Natural killer cell (primary cell): ENCODE data around the gene PRODH. TPM values are rescaled to one million over a fixed set of nuclear protein-coding genes. Genes with fewer than 3 reads are reported as not detected.
"Not testable (repeated sequence)": the region's sequence is repeated elsewhere in the genome, so short reads cannot be mapped to it uniquely, and the experiment has no call there.

Experiments used
- ATAC-seq, 3 donors: fragments of 150-1000 bp in 2 of 3; fragments of 200-7000 bp in 1 of 3; cut with Tn5 transposase; 1 replicate in 1 of 3; 2 replicates in 2 of 3; pipeline ENCODE4 v1.10.0; 2021; ENCODE audit warnings: mild to moderate bottlenecking in 2 of 3, moderate library complexity in 2 of 3
- DNase-seq, 2 donors: peaks; one replicate each; pipeline versions ENCODE4 v3.0.0 to v3.0.0-alpha.2; 2013 to 2021; ENCODE audit warnings: mixed read lengths in 1 of 2
- H3K27ac ChIP-seq: one replicate; pipeline ENCODE4 v1.5.1; 2013; ENCODE audit warnings: mild to moderate bottlenecking, low read length
- H3K27me3 ChIP-seq: one replicate; pipeline ENCODE4 v1.6.1; 2013; ENCODE audit warnings: low read length; ENCODE audit not compliant: control insufficient read depth, insufficient read depth
- H3K36me3 ChIP-seq: one replicate; pipeline ENCODE4 v1.6.1; 2013; ENCODE audit warnings: low read length; ENCODE audit not compliant: control insufficient read depth, insufficient read depth
- H3K4me1 ChIP-seq: one replicate; pipeline ENCODE4 v1.6.1; 2013; ENCODE audit warnings: low read length; ENCODE audit not compliant: control insufficient read depth, insufficient read depth
- H3K4me3 ChIP-seq: one replicate; pipeline ENCODE4 v1.5.1; 2013; ENCODE audit warnings: low read length
- H3K9me3 ChIP-seq: one replicate; pipeline ENCODE4 v1.6.1; 2013; ENCODE audit warnings: low read length; ENCODE audit not compliant: control insufficient read depth, insufficient read depth
- H3K27ac Mint-ChIP-seq, 2 donors: one replicate each; pipeline ENCODE4 v1.8.0; 2022; ENCODE audit warnings: mild to moderate bottlenecking in 2 of 2, mixed read lengths in 2 of 2, moderate library complexity in 1 of 2
- H3K27me3 Mint-ChIP-seq, 2 donors: one replicate each; pipeline ENCODE4 v1.8.0; 2022; ENCODE audit warnings: low read depth in 2 of 2, mixed read lengths in 2 of 2
- H3K36me3 Mint-ChIP-seq: one replicate; pipeline ENCODE4 v1.8.0; 2022; ENCODE audit warnings: mixed read lengths
- H3K4me1 Mint-ChIP-seq, 2 donors: one replicate each; pipeline ENCODE4 v1.8.0; 2022; ENCODE audit warnings: mixed read lengths in 2 of 2
- H3K4me3 Mint-ChIP-seq: one replicate; pipeline ENCODE4 v1.8.0; 2022; ENCODE audit warnings: mild to moderate bottlenecking, moderate library complexity, mixed read lengths
- H3K9me3 Mint-ChIP-seq, 2 donors: one replicate each; pipeline ENCODE4 v1.8.0; 2022; ENCODE audit warnings: mixed read lengths in 2 of 2
- WGBS: methylation state at CpG from one replicate; pipeline ENCODE4 v1.1.7; 2013; ENCODE audit warnings: missing lambda C conversion rate; ENCODE audit not compliant: insufficient coverage; 5-methylcytosine and 5-hydroxymethylcytosine counted together
- intact Hi-C: fragments of 100-400 bp; cut with micrococcal nuclease; formaldehyde crosslinking; loops from one replicate; pipeline ENCODE4 v1.14.2; 2022
- total RNA-seq, 4 donors: library from RNA; stranded (reverse); fragments of 120-200 nt in 1 of 4; gene quantifications; one replicate each; pipeline versions ENCODE4 v1.2.3 to v1.2.4, GENCODE V29; 2013 to 2022
- TF ChIP-seq, protein P1 (sequence below): fragments of 200-600 bp; IDR thresholded peaks from one replicate; pipeline ENCODE4 v1.8.0; 2022; ENCODE audit warnings: antibody characterized with exemption

PRODH gene
- total RNA-seq, 3 donors from 2014 or later (not counting 1 experiment from before 2014, with no cell fraction given), result not detected

DNA sequence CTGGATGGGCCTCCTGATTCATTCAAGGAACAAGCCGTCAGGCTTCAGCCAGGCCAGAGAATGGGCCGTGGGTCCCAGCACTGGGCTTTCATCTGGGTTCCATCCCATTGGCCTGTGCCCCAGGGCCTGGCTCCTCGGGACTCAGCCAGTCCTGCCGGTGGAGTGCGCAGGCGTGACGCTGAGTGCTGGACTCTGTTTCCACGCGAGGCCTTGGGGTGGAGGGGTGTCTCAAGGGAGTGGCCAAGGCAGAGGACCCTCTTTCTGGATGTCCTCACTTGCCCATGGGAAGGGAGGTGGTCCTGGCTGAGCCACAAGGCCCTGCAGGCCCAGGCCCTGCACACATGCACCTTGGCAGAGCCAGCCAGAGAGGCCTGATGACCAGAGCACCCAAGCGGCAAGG lies 28.0 kb upstream of the PRODH start:
- H3K4me3 Mint-ChIP-seq, result not testable (repeated sequence)
- peaks cover 0 to 10% of the 10 kb centered on the region in 2 donors for H3K4me1 Mint-ChIP-seq

DNA sequence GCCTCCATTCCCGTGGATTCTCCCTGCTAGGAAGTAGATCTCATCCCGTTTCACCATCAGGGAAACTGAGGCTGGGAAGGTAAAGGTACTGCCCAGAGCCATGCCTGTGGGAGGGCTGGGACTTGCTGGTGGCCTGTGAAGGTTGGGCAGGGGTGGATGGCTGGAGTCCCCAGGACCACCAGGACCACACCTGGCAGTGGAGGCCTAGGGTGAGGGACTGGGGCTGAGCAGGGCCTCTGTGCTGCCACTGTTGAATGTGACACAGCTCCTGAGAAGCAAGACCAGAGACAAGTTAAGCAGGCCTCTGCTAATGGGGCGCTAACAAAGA lies 26.2 kb upstream of the PRODH start:
- Mint-ChIP-seq H3K27me3 (no peaks in the 10 kb centered on the region), H3K4me1 (peaks cover 0 to 10% of the 10 kb centered on the region in 2 donors), H3K36me3 (no peaks in the 10 kb centered on the region), H3K9me3 (no peaks in the 10 kb centered on the region), H3K27ac (peak overlapping the region in 1 of 2 donors; percentile 46), H3K4me3 (no peak overlapping the region)
- intact Hi-C loops, result no loop called here
- Histone ChIP-seq H3K4me1 (no peaks in the 10 kb centered on the region), H3K4me3 (no peak overlapping the region), H3K27me3 (no peaks in the 10 kb centered on the region), H3K27ac (no peak overlapping the region), H3K36me3 (no peaks in the 10 kb centered on the region), H3K9me3 (no peaks in the 10 kb centered on the region)
- TF ChIP-seq, protein P1, sequence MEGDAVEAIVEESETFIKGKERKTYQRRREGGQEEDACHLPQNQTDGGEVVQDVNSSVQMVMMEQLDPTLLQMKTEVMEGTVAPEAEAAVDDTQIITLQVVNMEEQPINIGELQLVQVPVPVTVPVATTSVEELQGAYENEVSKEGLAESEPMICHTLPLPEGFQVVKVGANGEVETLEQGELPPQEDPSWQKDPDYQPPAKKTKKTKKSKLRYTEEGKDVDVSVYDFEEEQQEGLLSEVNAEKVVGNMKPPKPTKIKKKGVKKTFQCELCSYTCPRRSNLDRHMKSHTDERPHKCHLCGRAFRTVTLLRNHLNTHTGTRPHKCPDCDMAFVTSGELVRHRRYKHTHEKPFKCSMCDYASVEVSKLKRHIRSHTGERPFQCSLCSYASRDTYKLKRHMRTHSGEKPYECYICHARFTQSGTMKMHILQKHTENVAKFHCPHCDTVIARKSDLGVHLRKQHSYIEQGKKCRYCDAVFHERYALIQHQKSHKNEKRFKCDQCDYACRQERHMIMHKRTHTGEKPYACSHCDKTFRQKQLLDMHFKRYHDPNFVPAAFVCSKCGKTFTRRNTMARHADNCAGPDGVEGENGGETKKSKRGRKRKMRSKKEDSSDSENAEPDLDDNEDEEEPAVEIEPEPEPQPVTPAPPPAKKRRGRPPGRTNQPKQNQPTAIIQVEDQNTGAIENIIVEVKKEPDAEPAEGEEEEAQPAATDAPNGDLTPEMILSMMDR, result no peak
- DNase-seq (no peak), ATAC-seq (no peak)
- WGBS, result 89% methylated on average over 3 of the region's 3 CpGs

More for the DNA sequence above, 28.0 kb upstream of the PRODH start:
- H3K36me3 ChIP-seq, H3K27me3 Mint-ChIP-seq, ATAC-seq, H3K27ac Mint-ChIP-seq, H3K27me3 ChIP-seq, H3K36me3 Mint-ChIP-seq, H3K9me3 ChIP-seq, H3K4me1 ChIP-seq, H3K4me3 ChIP-seq, intact Hi-C loops, DNase-seq, H3K9me3 Mint-ChIP-seq, H3K27ac ChIP-seq: not testable (repeated sequence)
- WGBS, result 91% methylated on average over 10 of the region's 10 CpGs

GRCh38 chr22:18961632-18962307 lies 25.7 kb upstream of the PRODH start:
- H3K36me3 Mint-ChIP-seq, H3K4me3 Mint-ChIP-seq, H3K27ac ChIP-seq, intact Hi-C loops, H3K4me1 ChIP-seq, H3K9me3 ChIP-seq, H3K4me3 ChIP-seq, H3K36me3 ChIP-seq, DNase-seq, H3K27me3 ChIP-seq, H3K9me3 Mint-ChIP-seq, H3K27me3 Mint-ChIP-seq: not testable (repeated sequence)
- ATAC-seq, result peak in 1 of 3 donors; percentile 37
- peaks cover 0 to 10% of the 10 kb centered on the region in 2 donors for H3K4me1 Mint-ChIP-seq
- 80% methylated on average over 8 of the region's 8 CpGs for WGBS
- peak overlapping the region; percentile 10 to 46 for H3K27ac Mint-ChIP-seq

DNA sequence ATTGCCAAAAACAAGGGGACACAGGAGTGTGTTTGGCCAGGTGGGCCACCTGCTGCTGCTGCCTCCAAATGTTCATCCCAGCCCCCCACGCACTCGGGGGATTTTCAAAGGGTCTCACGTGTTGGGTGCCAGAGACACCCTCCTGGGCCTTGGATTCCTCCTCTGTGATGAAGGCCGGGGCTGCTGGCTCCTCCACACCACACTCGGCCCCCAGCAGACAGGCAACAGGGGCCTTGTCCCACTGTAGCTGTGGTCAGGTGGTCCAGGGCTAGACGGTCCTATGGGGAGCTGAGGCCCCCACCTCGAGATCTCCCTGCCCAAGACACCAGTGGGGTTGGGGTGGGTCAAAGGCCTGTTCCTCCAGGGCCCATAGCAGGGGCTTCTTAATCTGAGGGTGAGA lies 25.1 kb upstream of the PRODH start:
- ATAC-seq, H3K9me3 ChIP-seq, intact Hi-C loops, H3K4me3 ChIP-seq, H3K27me3 Mint-ChIP-seq, H3K9me3 Mint-ChIP-seq, H3K4me3 Mint-ChIP-seq, DNase-seq, H3K27ac ChIP-seq, H3K36me3 ChIP-seq, H3K4me1 ChIP-seq, H3K27me3 ChIP-seq, H3K36me3 Mint-ChIP-seq: not testable (repeated sequence)
- H3K4me1 Mint-ChIP-seq, result peaks cover 0 to 10% of the 10 kb centered on the region in 2 donors
- 92% methylated on average over 5 of the region's 7 CpGs for WGBS
- H3K27ac Mint-ChIP-seq, result peak overlapping the region; percentile 10 to 46

DNA sequence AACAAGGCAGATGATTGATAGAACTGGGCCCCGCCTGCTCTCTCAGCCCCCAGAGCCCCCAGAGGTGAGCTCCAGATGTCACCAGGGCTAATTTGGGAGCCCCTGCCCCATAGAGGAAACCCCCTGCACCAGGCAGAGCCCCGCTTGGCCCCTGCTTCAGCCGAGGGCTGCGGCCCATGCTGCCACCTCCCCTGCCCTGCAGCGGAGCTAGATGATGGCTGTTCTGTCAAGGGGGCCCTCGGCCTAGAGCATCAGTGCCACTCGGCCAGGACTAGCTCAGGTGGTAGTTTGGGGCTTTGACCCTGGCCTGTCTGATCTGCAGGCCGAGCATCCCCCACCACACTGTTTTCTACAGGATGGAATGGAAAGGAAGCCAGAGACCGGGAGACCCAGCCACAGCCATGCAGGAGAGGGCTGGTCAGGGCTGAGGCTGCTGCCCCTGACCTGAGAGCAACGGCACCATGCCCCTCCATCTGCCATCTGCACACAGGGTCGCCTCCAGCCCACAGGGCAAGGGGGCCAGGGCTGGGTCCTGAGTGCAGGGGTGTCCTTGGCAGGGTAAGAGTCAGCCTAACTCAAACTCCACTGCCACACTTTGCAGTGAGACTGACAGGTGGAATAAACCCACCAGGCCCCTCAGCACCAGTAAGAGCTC lies 24.2 kb upstream of the PRODH start:
- H3K4me1 Mint-ChIP-seq, result peaks cover 0 to 10% of the 10 kb centered on the region in 2 donors
- H3K9me3 ChIP-seq, H3K36me3 ChIP-seq, H3K27ac ChIP-seq, H3K27ac Mint-ChIP-seq, H3K27me3 ChIP-seq, H3K4me3 ChIP-seq, H3K4me3 Mint-ChIP-seq, H3K36me3 Mint-ChIP-seq, intact Hi-C loops, DNase-seq, H3K27me3 Mint-ChIP-seq, H3K9me3 Mint-ChIP-seq, ATAC-seq, H3K4me1 ChIP-seq: not testable (repeated sequence)
- 81% methylated on average over 9 of the region's 11 CpGs for WGBS

DNA sequence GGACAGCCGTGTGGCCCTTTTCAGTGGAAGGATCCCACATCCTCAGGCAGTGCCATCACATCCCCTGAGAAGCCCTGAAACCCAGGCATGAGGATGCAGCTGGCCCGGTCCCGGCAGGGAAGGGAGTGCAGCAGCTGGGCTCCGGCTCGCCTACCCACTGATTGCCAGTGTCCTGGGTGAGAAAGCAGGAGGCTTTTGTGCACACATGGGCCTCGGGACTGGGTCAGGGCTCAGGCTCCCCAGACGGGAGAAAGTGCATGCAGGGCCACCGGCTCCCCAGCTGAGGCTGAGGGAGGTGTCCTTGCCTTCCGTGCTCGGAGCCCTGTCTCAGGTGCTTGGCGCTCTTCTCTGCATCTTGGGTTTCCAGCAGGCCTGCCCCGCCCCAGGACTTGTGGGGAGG lies 23.6 kb upstream of the PRODH start:
- H3K9me3 ChIP-seq, H3K27me3 Mint-ChIP-seq, DNase-seq, H3K4me3 Mint-ChIP-seq, H3K4me1 ChIP-seq, intact Hi-C loops, H3K27ac Mint-ChIP-seq, H3K36me3 ChIP-seq, H3K4me3 ChIP-seq, H3K36me3 Mint-ChIP-seq, ATAC-seq, H3K27me3 ChIP-seq, H3K27ac ChIP-seq, H3K9me3 Mint-ChIP-seq: not testable (repeated sequence)
- 94% methylated on average over 7 of the region's 12 CpGs for WGBS
- H3K4me1 Mint-ChIP-seq, result peaks cover 0 to 10% of the 10 kb centered on the region in 2 donors

GRCh38 chr22:18959266-18959665 lies 23.2 kb upstream of the PRODH start:
- ATAC-seq, H3K9me3 Mint-ChIP-seq, DNase-seq, H3K4me1 ChIP-seq, H3K4me3 ChIP-seq, H3K36me3 Mint-ChIP-seq, H3K4me3 Mint-ChIP-seq, H3K36me3 ChIP-seq, H3K27me3 Mint-ChIP-seq, H3K27ac ChIP-seq, intact Hi-C loops, H3K27me3 ChIP-seq, H3K27ac Mint-ChIP-seq, H3K9me3 ChIP-seq: not testable (repeated sequence)
- 98% methylated on average over 3 of the region's 6 CpGs for WGBS
- H3K4me1 Mint-ChIP-seq, result peaks cover 0 to 10% of the 10 kb centered on the region in 2 donors
